Measurements from ENCODE around the gene MAGEB1. TPM values are rescaled to one million over a fixed set of nuclear protein-coding genes. Genes with fewer than 3 reads are reported as not detected.

The MAGEB1 gene, protein sequence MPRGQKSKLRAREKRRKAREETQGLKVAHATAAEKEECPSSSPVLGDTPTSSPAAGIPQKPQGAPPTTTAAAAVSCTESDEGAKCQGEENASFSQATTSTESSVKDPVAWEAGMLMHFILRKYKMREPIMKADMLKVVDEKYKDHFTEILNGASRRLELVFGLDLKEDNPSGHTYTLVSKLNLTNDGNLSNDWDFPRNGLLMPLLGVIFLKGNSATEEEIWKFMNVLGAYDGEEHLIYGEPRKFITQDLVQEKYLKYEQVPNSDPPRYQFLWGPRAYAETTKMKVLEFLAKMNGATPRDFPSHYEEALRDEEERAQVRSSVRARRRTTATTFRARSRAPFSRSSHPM
- not detected for total RNA-seq

DNA sequence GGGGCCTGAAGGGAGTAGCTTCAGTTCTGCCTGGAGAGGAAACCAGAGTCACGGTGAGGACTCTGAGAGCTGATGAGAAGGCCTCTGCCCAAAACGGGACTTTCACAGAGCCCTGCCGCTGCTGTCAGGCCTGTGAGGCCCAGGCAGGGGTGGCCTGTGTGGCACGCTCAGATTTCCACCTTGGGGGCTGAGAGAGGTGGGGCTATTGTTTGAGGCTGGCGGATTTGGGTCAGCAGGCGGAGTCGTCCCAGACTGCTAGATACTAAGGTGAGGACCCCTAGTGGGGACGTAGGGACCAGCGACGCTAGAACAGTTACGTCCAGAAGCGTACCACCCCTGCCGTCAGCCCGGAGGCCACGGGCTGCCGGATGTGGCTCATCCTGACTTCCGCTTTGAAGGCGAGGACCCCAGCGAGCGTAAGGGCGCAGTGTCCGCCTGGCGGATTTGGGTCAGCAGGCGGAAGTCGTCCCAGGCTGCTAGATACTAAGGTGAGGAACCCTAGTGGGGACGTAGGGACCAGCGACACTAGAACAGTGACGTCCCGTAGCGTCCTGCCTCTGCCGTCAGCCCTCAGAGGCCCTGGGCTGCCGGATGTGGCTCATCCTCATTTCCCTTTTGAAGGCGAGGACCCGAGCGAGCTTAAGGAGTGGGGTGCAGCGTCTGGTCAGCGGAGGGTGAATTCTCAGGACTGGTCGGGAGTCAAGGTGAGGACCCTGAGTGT lies at the start of gene MAGEB1:
Gene MAGEB1 (plus strand): TSS at position 378 of the 721 bp plus-strand sequence. CDS start 3,348 bp downstream, outside the sequence.
- ATAC-seq = no peak

DNA sequence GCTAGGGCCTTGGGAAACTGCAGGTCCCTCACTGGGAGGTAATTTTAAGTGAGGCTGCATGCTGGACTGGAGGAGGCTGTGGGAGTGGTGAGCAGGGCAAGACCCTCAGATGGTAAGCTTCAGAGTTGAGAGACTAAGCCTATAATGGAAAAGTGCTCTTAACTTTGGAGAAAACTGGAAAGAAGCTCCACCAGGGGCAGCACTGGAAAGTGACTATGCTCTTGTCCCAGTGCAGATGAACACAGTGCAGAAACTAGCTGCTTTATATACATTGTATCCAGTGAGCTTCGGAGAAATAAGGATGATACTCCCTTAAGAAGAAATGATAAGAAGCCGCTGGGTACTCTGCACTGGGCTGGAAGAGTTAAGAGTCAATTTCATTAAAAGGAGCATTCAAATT lies 34.8 kb upstream of the MAGEB1 start:
- ATAC-seq = no peak

DNA sequence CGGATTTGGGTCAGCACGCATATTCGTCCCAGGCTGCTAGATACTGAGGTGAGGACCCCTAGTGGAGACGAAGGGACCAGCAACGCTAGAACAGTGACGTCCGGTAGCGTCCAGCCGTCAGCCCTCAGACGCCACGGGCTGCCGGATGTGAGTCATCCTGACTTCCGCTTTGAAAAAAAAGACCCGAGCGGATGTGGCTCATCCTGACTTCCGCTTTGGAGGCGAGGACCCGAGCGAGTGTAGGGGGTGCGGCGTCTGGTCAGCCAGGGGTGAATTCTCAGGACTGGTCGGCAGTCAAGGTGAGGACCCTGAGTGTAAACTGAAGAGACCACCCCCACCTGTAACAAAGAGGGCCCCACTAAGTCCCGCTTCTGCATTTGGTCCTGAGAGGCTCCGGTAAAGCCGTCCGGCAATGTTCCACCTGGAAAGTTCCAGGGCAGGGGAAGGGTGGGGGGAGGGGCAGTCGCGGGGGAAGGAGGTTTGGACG lies 31.5 kb upstream of the MAGEB1 start, which contains the start of gene MAGEB2:
Gene MAGEB2 (plus strand): TSS at position 207 of the 487 bp plus-strand sequence. CDS start 3,018 bp downstream, outside the sequence.
- no peak for ATAC-seq

DNA sequence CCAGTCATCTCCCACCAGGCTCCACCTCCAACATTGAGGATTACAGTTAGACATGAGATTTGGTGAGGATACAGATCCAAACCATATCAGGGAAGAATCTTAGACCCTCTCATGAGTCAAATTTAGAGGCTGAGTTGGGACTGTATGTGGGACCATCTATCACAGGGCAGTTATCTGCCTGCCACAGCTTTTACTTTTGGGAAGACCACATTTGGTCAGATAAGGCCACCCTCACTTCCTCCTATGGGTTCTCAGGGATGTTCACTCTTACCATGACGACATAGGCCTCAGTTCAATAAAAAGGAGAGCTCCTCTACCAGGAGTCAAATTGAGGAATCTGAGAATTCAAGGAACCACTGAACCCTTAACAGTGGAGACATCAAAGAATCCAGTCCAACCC lies 29.5 kb upstream of the MAGEB1 start:
- ATAC-seq = no peak

DNA sequence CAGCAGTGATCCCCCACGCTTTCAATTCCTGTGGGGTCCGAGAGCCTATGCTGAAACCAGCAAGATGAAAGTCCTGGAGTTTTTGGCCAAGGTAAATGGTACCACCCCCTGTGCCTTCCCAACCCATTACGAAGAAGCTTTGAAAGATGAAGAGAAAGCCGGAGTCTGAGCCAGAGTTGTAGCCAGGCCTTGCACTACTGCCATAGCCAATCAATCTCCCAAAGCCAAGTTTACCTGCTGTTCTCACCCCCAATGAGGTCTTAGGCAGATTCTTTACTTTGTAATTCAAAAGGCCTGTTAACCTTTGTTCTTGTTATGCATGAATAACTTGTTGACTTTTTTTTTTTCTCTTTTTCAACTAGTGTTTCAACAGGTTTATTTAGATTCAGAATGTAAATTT lies 27.6 kb upstream of the MAGEB1 start:
- ATAC-seq = no peak

DNA sequence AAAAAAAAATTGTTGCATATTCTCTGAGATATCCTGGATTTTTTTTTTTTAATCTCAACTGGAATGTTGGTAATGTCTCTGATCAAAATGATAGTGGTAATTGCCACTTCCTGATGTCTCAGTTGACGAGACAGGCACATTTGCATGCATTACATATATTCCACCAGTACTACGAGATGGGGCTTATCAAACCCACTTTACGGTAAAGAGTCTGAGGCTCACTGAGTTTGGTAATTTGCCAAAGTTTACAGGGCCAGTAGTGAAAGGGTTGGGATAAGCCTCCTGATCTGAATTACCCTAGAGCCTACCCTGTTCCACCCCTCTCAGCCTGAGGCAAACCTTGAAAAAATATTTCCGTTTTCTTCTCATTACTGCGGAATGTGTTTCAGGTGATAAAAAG lies 26.3 kb upstream of the MAGEB1 start:
- no peak for ATAC-seq

DNA sequence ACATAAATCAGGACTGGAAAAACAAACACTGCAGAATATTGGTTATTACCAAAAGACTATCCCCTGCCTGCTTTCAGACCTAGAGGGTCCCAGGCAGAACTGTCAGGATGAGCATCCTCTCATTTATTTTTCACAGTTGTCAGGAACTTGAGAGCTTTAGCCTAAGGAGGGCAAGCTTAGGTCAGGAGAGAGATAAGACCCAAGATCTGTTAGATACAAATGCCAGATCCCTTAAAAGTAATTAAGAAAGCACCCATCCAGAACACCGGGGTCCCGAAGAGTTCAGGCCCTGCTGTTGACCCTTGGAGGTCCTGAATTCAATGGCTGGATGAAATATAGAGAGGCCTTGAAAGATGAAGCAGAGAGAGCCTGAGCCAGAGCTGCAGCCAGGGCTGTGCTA lies 22.4 kb upstream of the MAGEB1 start:
- no peak for ATAC-seq

DNA sequence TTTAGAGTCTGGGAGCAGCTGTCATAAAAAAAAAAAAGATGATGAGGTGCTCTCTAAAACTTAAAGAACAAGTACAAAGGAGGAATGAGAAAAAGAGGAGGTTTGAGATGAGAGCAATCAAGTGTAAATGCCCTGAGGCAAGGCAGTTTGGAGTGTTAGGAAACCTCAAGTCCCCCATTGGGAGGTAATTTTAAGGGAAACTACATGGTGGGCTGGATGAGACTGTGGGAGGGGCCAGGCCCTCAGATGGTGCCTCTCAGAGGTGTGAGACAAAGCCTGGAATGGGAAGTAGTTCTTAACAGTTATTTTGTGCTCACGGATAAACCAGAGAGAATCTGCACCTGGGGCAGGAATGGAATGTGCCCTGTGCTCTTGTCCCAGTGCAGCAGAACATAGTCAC lies 18.4 kb upstream of the MAGEB1 start:
- no peak for ATAC-seq

DNA sequence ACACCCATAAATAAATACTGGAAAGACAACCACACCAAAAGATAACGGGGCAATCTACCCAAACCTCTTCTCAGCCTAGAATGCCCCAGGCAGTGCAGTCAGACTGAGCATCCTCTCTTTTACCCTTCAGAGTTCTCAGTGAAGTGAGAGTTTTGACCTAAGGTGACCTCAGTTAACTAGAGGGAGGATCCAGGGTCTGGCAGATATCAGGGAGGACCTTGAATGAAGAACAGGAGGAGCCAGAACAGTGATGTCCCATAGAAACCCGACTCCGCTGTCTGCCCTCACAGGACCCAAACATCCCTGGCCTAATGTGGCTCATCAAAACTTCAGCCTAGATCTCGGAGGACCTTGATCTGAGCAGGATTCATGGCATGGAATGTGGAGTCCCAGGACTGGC lies 16.6 kb upstream of the MAGEB1 start, which contains the start of gene MAGEB3:
Gene MAGEB3 (plus strand): TSS at position 263 of the 400 bp plus-strand sequence. CDS start 5,268 bp downstream, outside the sequence.
- no peak for ATAC-seq

DNA sequence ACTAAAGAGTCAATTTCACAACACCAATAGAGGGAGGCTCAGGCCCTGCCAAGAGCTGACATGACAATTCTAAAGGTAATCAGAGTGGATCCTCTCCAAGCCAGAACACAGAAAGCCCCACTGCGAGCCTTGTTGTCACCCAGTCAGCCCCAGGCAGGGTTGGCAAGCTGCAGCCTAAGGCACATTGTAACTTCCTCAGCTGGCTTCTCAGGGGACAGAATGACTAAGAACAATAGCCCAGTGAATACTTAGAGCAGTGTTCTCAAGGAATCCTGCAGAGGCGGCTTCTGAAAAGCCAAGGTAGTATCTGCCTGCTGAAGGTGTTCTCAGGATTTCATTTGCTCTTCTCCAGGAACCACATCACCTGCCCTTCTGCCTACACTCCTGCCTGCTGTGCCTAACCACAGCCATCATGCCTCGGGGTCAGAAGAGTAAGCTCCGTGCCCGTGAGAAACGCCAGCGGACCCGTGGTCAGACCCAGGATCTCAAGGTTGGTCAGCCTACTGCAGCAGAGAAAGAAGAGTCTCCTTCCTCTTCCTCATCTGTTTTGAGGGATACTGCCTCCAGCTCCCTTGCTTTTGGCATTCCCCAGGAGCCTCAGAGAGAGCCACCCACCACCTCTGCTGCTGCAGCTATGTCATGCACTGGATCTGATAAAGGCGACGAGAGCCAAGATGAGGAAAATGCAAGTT lies 5.1 kb upstream of the MAGEB1 start, which contains the start of gene MAGEB4:
Gene MAGEB4 (plus strand): TSS at position 277 of the 692 bp plus-strand sequence. CDS start 136 bp downstream, at position 413.
- ATAC-seq = no peak

DNA sequence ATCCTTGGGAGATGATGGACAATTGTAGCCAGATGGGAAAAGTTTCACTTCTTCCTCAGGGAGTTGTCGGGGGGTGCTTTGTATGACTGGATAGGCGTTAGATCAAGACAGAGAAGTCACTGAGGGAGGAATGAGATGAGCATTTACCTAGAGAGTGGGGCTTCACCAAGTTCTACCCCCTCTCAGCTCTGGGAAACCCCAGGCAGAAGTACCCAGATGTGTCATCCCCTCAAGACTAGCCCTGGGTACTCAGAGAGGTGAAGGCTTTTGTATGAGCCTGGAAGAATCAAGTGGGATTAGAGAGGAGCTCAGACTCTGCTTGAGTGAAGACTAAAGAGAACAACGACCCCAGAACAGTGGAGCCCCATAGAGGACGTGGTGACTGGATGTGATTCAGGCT lies 1.9 kb downstream of the MAGEB1 start:
- ATAC-seq = no peak

DNA sequence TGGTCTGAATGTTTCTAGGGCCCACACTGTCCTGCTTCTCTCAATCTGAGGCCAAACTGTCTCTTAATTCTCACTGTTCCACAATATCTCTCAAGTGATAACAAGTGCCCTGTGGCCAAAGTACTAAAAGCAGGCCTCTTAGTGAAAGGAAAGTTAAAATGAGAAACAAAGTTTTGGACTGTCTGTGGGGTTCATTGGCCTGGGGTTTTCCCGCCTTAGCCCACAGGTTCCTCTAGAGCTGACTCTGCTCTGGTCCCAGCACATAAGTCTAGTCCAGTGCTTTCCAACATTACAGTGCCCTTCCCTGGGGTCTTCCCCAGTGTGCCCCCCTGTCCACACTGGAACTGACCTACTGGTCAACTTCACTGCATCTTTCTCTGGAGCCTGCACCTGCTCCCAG lies 6.3 kb downstream of the MAGEB1 start:
- no peak for ATAC-seq

DNA sequence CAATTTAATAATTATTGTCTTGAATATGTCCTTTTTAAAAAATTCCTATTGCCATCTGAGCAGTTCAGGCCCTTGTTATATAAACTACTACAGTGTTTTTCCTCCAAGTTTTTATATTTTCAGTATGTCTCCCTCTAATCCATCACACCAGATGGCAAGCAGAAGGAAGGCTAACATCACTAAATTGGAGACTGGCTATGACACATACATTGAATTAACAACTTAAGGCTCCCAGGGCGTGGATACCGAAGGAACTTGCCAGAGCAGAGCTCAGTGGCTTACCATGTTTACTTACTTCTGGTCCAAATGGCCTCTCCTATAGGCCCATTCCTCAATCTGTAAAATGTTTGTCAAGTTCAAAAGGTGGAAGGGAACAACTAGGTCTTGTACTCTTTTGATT lies 13.0 kb downstream of the MAGEB1 start:
- peak; percentile 39 for ATAC-seq

DNA sequence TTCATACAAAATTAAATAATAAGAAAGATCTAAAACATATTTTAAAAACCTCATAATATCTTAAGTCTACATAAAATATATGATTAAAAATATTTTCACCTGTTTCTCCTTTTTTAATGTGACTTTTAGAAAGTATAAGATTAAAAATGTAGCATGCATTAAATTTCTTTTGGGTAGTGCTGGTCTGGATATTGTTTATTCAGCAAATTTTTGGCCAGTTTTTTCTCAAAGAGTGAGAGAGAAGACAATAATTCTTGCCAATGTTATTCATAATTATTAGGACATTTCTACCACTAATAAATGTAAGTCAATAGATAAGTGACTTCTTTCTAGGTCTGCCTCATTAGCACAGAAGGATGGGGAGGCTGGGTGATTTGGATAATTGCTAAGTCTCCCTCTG lies 14.1 kb downstream of the MAGEB1 start:
- ATAC-seq = no peak

DNA sequence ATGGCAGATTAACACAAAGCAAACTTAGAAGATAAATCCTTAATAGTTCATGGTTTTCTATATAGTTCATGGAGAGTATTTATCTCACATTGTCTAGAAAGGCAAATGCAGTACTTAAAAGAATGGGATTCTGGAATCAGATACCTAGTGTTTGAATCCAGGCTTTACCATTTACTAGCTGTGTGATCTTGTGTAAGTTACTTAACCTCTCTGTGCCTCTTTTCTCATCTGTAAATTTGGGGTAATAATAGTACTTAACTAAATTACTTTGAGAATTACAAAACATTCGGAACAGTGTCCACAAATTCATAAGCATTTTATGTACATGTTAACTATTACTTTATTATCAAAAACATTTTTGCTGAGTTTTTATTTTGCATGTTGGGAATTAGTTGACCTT lies 15.8 kb downstream of the MAGEB1 start:
- no peak for ATAC-seq

DNA sequence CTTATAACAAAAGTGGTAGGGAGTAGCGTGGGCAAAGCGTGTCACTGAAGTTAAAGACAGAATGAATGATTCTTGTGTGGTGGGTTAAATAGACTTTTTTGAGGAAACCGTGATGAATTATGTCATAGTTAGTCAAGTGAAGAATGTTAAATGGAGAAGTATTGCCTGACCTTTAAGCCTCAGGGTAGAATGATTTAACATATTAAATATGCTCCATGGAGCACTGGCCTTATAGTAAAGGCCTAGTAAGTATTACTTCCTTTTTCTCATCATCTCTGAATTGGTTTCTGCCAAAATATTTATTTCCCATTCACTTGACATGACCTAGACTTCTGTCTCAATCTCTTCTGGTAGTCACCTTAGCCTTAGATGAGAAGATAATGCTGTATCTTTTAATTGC lies 23.7 kb downstream of the MAGEB1 start:
- no peak for ATAC-seq

DNA sequence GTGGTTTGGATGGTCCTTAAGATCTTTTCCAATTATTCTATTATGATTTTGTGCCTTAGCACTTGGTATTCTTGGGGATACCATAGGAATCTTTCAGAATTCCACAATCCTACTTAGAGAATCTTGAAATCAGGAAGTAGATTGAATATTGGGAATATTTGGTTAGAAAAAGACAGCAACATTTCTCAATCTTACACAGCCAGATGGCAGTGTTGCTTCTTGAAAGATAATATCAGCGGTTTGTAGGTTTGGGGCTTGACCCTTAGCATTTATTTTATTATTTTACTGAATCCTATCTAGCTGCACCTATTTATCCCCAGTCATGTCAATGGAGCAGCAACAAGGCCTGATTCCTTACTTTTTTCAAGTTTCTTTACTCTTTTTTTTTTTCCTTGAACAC lies 28.6 kb downstream of the MAGEB1 start:
- ATAC-seq = no peak

DNA sequence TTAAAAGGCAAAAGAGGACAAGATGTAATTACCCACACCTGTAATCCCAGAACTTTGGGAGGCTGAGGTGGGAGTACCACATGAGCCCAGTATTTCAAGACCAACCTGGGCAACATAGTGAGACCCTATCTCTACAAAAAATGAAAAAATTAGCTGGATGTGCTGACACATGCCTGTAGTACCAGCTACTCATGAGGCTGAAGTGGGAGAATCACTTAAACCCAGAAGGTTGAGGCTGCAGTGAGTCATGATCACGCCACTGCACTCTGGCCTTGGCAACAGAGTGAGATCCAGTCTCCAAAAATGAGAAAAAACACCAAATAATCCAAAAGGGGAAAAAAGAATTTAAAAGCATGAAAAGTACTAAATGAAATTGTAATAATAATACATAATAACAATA lies 31.4 kb downstream of the MAGEB1 start:
- no peak for ATAC-seq

DNA sequence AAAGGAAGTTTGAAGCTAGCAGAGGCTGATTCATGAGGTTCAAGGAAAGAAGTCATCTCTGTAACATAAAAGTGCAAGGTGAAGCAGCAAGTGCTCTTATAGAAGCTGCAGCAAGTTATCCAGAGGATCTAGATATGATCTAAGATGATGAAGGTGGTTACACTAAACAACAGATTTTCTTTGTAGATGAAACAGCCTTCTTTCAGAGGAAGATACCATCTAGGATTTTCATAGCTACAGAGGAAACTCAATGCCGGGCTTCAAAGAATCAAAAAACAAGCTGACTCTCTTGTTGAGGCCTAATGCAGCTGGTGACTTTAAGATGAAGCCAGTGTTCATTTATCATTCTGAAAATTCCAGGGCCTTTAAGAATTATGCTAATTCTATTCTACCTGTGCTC lies 33.5 kb downstream of the MAGEB1 start:
- no peak for ATAC-seq

DNA sequence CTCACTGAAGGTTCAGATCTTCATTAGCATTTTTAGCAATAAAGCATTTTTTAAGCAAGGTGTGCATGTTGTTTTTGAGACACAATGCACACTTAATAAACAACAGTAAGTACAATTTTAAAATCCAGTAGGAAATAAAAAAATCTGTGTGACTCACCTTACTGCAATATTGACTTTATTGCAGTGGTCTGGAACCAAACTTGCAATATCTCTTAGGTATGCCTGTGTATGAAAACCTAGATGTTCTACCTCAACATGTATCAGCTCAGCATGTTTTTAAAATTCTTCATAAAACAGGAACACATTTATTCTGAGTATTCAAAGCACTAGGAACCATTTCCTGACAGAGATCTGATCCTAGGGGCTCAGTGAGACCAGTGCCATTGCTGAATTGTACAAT lies 35.6 kb downstream of the MAGEB1 start:
- ATAC-seq = no peak

DNA sequence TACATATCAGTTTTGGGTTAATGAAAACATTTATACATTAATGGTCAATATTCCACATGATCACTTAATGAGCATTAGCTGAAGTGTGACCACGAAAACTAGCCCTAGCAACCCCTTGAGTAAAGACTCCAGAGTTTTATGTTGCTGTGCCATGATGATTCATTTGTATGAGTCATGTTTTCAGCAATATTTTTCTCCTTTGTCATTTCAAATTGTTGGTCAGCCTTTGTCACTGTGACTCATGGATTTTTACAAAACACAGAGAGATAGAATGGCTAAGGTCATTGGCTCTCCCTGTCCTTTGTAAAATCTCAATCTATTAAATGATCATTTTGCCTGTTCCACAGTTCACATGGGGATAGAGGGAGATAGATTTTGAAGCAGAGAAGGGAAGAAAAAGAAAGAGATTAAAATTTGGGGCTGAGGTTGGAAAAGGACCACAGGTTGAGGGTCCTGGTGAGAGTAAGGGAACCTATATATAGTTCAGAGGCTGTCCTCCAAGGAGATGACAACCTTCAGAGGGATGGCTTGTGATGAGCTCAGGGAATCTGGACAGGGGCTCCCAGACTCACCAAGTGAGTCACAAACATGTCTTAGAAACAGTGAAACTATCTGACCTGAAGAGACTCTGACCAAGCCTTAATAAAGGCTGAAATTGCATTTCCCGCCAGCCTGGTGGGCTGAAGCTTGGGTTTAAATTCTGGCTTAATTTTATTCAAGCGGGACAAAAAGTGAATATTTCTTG lies 36.7 kb downstream of the MAGEB1 start:
- ATAC-seq = peak; percentile 26

Data from esophagus mucosa (tissue), 1 donor.